GM12892 (cell line): ENCODE results near the gene CFAP46.

Experiments
- POLR2A ChIP-seq: IDR thresholded peaks from 2 replicates; pipeline ENCODE4 v1.6.1; 2011; ENCODE audit warnings: low read depth, low read length, control low read depth
- POLR2AphosphoS5 ChIP-seq: IDR thresholded peaks from 2 replicates; pipeline ENCODE4 v1.6.1; 2011; ENCODE audit warnings: low read depth, low read length, control low read depth

DNA sequence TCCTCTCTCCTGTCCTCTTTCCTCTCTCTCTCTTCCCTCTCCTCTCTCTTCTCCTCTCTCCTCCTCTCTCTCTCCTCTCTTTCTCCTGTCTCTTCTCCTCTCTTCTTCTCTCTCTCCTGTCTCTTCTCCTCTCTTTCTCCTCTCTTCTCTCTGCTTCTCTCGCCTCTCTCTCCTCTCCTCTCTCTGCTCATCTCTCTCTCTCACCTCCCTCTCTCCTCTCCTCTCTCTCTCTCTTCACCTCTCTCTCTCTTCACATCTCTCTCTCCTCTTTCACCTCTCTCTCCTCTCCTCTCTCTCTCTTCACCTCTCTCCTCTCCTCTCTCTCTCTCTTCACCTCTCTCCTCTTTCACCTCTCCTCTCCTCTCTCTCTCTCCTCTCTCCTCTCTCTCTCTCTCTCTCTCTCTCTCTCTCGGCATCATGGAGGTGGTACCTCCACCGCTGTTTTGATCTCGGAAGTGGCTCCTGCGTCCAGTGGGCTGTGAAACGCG, 30.1 kb downstream of the CFAP46 start:
- TF ChIP-seq POLR2A = no peak
- TF ChIP-seq POLR2AphosphoS5 = no peak
